HEK293 (cell line): ENCODE results near the gene DDRGK1.
A peak's percentile ranks its signal among the peaks of the same experiment; 100 is the strongest.

Source experiments
- CTCF ChIA-PET: fragments of 350-600 bp; formaldehyde crosslinking; extraction: SDS; loops from one replicate; lab custom pipeline; 2021; ENCODE audit warnings: antibody characterized with exemption; lab: Yijun Ruan, JAX
- POLR2A ChIA-PET: fragments of 300-600 bp; formaldehyde crosslinking; extraction: SDS; loops from one replicate; lab custom pipeline; 2020; ENCODE audit warnings: antibody characterized with exemption, inconsistent platforms; lab: Yijun Ruan, JAX
- H3K27ac ChIP-seq: fragments of 200-500 bp; sonication (Bioruptor generic); 2 replicates; pipeline ENCODE4 v1.5.1; 2014; ENCODE audit warnings: low read depth, low read length, control low read depth, inconsistent platforms; ENCODE audit errors: extremely low read depth
- H3K36me3 ChIP-seq, 2 experiments: fragments of 200-500 bp in 1 of 2; sonication (Bioruptor generic) in 1 of 2; 1 replicate in 1 of 2; 2 replicates in 1 of 2; pipeline ENCODE4 v1.5.1; 2014 to 2017; ENCODE audit warnings: inconsistent platforms in 2 of 2, low read length in 2 of 2; ENCODE audit not compliant: control insufficient read depth in 2 of 2, insufficient read depth in 1 of 2
- H3K4me1 ChIP-seq: fragments of 200-500 bp; sonication (Bioruptor generic); 2 replicates; pipeline ENCODE4 v1.5.1; 2014; ENCODE audit warnings: mild to moderate bottlenecking, low read length, inconsistent platforms; ENCODE audit not compliant: control insufficient read depth, insufficient read depth
- H3K4me3 ChIP-seq: 2 replicates; pipeline ENCODE4 v1.5.1; 2011; ENCODE audit warnings: low read depth, mild to moderate bottlenecking, control low read depth, low read length, moderate library complexity
- H3K9me3 ChIP-seq: fragments of 200-500 bp; sonication (Bioruptor generic); 2 replicates; pipeline ENCODE4 v1.5.1; 2014; ENCODE audit warnings: low read depth, low read length, inconsistent platforms; ENCODE audit not compliant: control insufficient read depth, insufficient read depth
- CTCF ChIP-seq: fragments of 450-650 bp; formaldehyde crosslinking; IDR thresholded peaks from 2 replicates; pipeline ENCODE4 v1.5.1; 2016; ENCODE audit warnings: missing biosample characterization, missing genetic modification characterization
- EGR2 ChIP-seq: fragments of 450-650 bp; formaldehyde crosslinking; IDR thresholded peaks from 2 replicates; pipeline ENCODE4 v1.5.1; 2016; ENCODE audit warnings: low read depth, missing biosample characterization, missing genetic modification characterization
- RBAK ChIP-seq: fragments of 450-650 bp; formaldehyde crosslinking; IDR thresholded peaks from 2 replicates; pipeline ENCODE4 v1.5.1; 2016; ENCODE audit warnings: missing biosample characterization, missing genetic modification characterization
- SP3 ChIP-seq: fragments of 450-650 bp; formaldehyde crosslinking; IDR thresholded peaks from 2 replicates; pipeline ENCODE4 v1.5.1; 2016; ENCODE audit warnings: missing biosample characterization, missing genetic modification characterization
- ZFHX2 ChIP-seq: fragments of 450-650 bp; formaldehyde crosslinking; conservative IDR thresholded peaks from 2 replicates; pipeline ENCODE4 v1.5.1; 2016; ENCODE audit warnings: missing biosample characterization, missing genetic modification characterization
- ZFP69B ChIP-seq: fragments of 450-650 bp; formaldehyde crosslinking; IDR thresholded peaks from 2 replicates; pipeline ENCODE4 v1.5.1; 2016; ENCODE audit warnings: missing biosample characterization, missing genetic modification characterization
- ZNF138 ChIP-seq: fragments of 450-650 bp; formaldehyde crosslinking; IDR thresholded peaks from 2 replicates; pipeline ENCODE4 v1.5.1; 2016; ENCODE audit warnings: missing biosample characterization, missing genetic modification characterization, borderline replicate concordance
- ZNF155 ChIP-seq: fragments of 450-650 bp; formaldehyde crosslinking; IDR thresholded peaks from 2 replicates; pipeline ENCODE4 v1.5.1; 2016; ENCODE audit warnings: missing biosample characterization, missing genetic modification characterization
- ZNF174 ChIP-seq: fragments of 450-650 bp; formaldehyde crosslinking; IDR thresholded peaks from 2 replicates; pipeline ENCODE4 v1.5.0; 2017; ENCODE audit warnings: missing biosample characterization, mild to moderate bottlenecking, missing genetic modification characterization
- ZNF19 ChIP-seq: fragments of 450-650 bp; formaldehyde crosslinking; IDR thresholded peaks from 2 replicates; pipeline ENCODE4; 2016; ENCODE audit warnings: missing biosample characterization, missing genetic modification characterization, low read depth
- ZNF311 ChIP-seq: fragments of 450-650 bp; formaldehyde crosslinking; IDR thresholded peaks from 2 replicates; pipeline ENCODE4 v1.5.1; 2017; ENCODE audit warnings: missing biosample characterization, missing genetic modification characterization, borderline replicate concordance
- ZNF561 ChIP-seq: fragments of 450-650 bp; IDR thresholded peaks from 2 replicates; pipeline ENCODE4 v1.5.1; 2018; ENCODE audit warnings: missing biosample characterization, missing genetic modification characterization, borderline replicate concordance
- ZNF768 ChIP-seq: fragments of 450-650 bp; formaldehyde crosslinking; IDR thresholded peaks from 2 replicates; pipeline ENCODE4 v1.5.1; 2018; ENCODE audit warnings: missing biosample characterization, mild to moderate bottlenecking, missing genetic modification characterization
- ZNF785 ChIP-seq: fragments of 450-650 bp; formaldehyde crosslinking; IDR thresholded peaks from 2 replicates; pipeline ENCODE4 v1.5.1; 2016; ENCODE audit warnings: missing biosample characterization, missing genetic modification characterization
- TF ChIP-seq, protein P1 (sequence below): fragments of 450-650 bp; formaldehyde crosslinking; IDR thresholded peaks from 2 replicates; pipeline ENCODE4 v1.5.1; 2016; ENCODE audit warnings: missing biosample characterization, missing genetic modification characterization

Gene DDRGK1

DNA sequence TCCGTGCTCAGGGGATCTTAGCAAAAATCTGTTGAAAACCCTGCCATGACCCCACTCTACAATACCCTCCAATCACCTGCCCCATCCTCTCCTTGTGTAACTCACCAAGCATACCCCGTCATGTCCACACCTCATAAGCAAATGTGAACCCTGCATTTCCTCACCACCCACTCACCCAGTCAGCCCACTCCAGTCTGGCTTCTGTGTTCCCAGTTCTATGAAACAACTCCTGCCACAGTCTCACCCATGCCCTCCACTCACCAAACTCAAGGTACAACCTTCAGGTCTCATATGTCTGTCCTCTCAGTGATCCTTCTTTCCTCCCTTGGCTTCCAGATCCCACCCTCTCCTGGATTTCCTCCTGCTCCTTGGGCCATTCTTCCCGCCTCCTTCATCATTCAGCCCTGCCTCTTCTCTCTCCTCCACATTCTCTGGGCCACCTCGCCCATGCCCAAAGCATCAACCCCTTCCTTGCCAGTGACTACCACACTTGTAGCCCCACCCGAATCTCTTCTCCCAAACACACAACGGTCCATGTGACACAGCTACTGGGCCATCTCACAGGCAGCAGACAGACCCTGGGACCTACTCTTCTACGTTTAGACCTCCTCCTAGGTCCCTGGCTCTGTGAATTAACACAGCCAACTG is 8.8 kb downstream of the DDRGK1 start (continued):
- TF ChIP-seq, protein P1, sequence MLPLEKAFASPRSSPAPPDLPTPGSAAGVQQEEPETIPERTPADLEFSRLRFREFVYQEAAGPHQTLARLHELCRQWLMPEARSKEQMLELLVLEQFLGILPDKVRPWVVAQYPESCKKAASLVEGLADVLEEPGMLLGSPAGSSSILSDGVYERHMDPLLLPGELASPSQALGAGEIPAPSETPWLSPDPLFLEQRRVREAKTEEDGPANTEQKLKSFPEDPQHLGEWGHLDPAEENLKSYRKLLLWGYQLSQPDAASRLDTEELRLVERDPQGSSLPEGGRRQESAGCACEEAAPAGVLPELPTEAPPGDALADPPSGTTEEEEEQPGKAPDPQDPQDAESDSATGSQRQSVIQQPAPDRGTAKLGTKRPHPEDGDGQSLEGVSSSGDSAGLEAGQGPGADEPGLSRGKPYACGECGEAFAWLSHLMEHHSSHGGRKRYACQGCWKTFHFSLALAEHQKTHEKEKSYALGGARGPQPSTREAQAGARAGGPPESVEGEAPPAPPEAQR, result no peak
- no peak for TF ChIP-seq ZNF311 (tag by site-specific recombination)

DNA sequence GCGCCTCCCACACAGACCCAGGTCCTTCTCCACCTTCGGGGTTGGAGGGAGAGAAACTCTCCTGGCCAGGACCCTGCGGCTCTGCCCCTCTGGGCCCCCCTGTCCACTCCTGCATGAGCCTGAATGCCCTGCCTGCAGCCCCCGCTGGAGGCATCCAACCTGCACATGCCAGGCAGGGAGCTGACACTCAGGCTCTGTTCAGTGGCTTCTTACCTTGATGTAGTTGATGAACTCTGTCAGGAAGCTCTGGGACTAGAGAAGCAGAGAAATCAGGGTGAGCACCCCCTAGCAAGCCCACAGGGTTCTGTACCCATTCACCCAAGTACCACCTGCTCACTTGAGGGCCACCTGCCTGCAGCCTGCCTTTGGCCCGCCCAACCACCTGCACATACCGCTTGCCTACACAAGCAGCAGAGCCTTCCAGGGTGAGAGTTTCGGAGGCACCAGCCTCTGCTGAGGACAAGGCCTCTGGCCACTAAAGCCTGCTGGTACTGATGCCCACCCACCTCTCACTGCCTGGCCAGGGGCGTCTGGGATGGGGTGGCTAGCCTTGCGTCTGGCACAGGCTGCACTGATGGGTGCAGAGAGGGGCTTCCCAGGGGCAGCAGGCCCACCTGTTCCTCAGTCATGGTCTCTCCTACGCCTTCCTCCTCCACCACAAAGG is 9.7 kb downstream of the DDRGK1 start:
- Histone ChIP-seq H3K36me3 (peaks cover 61 to 92% of the 10 kb centered on the region in 2 experiments), H3K27ac (no peak overlapping the region), H3K9me3 (no peaks in the 10 kb centered on the region), H3K4me3 (no peak overlapping the region), H3K4me1 (no peaks in the 10 kb centered on the region)
- CTCF ChIA-PET, result no interaction called here
- POLR2A ChIA-PET, result no interaction called here
- TF ChIP-seq ZNF768 (no peak), ZNF138 (tag by site-specific recombination) (no peak), ZNF155 (tag by site-specific recombination) (no peak), SP3 (tag by site-specific recombination) (no peak), ZNF561 (tag by site-specific recombination) (no peak), CTCF (tag by site-specific recombination) (no peak), ZNF785 (tag by site-specific recombination) (no peak), ZNF19 (tag by site-specific recombination) (no peak), RBAK (tag by site-specific recombination) (no peak), ZNF174 (tag by site-specific recombination) (no peak)

- CTCF ChIA-PET, result no interaction called here
- H3K4me1 ChIP-seq, result no peaks in the 10 kb centered on the region
- no peak overlapping the region for H3K27ac ChIP-seq
- H3K36me3 ChIP-seq, result peaks cover 54 to 92% of the 10 kb centered on the region in 2 experiments
- POLR2A ChIA-PET, result no interaction called here
- H3K4me3 ChIP-seq, result no peak overlapping the region
- no peaks in the 10 kb centered on the region for H3K9me3 ChIP-seq
- no peak for TF ChIP-seq ZFP69B (tag by site-specific recombination)
- peak; percentile 89 for TF ChIP-seq ZFHX2 (tag by site-specific recombination)
- peak; percentile 89 for TF ChIP-seq EGR2 (tag by site-specific recombination)
Measured at GRCh38 chr20:3193806-3194616, 10.5 kb downstream of the DDRGK1 start.
